Liver (tissue), 9 donors: ENCODE data around the gene SNAP47. TPM values are rescaled to one million over a fixed set of nuclear protein-coding genes. Genes with fewer than 3 reads are reported as not detected.

Source experiments
- DNase-seq: peaks from one replicate; pipeline ENCODE4 v3.0.0-alpha.2; 2017; ENCODE audit warnings: low spot score
- H3K27ac ChIP-seq, 2 donors: one replicate each; pipeline ENCODE4 v1.7.0; 2013; ENCODE audit warnings: inconsistent platforms in 2 of 2, low read length in 2 of 2, control low read depth in 1 of 2, low read depth in 1 of 2, mild to moderate bottlenecking in 1 of 2
- H3K27me3 ChIP-seq, 4 donors: one replicate each; pipeline versions ENCODE4 v1.6.1 to v1.7.0; 2013; ENCODE audit warnings: low read length in 3 of 4, inconsistent platforms in 1 of 4, mild to moderate bottlenecking in 1 of 4, moderate library complexity in 1 of 4; ENCODE audit not compliant: control insufficient read depth in 4 of 4, insufficient read depth in 4 of 4
- H3K36me3 ChIP-seq, 4 donors: one replicate each; pipeline versions ENCODE4 v1.6.1 to v1.7.0; 2013; ENCODE audit warnings: low read length in 3 of 4, mild to moderate bottlenecking in 3 of 4, low read depth in 1 of 4, moderate library complexity in 1 of 4; ENCODE audit not compliant: control insufficient read depth in 4 of 4, insufficient read depth in 3 of 4
- H3K4me1 ChIP-seq, 4 donors: one replicate each; pipeline versions ENCODE4 v1.6.1 to v1.7.0; 2013; ENCODE audit warnings: low read length in 3 of 4, mild to moderate bottlenecking in 3 of 4, moderate library complexity in 1 of 4; ENCODE audit not compliant: control insufficient read depth in 4 of 4, insufficient read depth in 4 of 4
- H3K4me3 ChIP-seq, 3 donors: one replicate each; pipeline versions ENCODE4 v1.6.1 to v1.7.0; 2013; ENCODE audit warnings: low read length in 3 of 3, control low read depth in 1 of 3, low read depth in 1 of 3, mild to moderate bottlenecking in 1 of 3
- H3K9ac ChIP-seq, 2 donors: one replicate each; pipeline ENCODE4 v1.7.0; 2013; ENCODE audit warnings: low read length in 2 of 2, mild to moderate bottlenecking in 2 of 2, moderate library complexity in 2 of 2, control low read depth in 1 of 2, low read depth in 1 of 2
- H3K9me3 ChIP-seq, 4 donors: one replicate each; pipeline versions ENCODE4 v1.6.1 to v1.7.0; 2013; ENCODE audit warnings: low read length in 3 of 4; ENCODE audit not compliant: control insufficient read depth in 4 of 4
- ATF3 ChIP-seq: IDR thresholded peaks from 2 replicates; pipeline ENCODE4 v1.6.1; 2016; ENCODE audit warnings: antibody characterized with exemption
- CTCF ChIP-seq: fragments of 150-350 bp; IDR thresholded peaks from 2 replicates; pipeline ENCODE4 v1.5.1; 2017; ENCODE audit warnings: improper control_type of control experiment, low read depth, low read length; ENCODE audit not compliant: missing input control
- EGR1 ChIP-seq, 2 donors: IDR thresholded peaks; 2 replicates each; pipeline ENCODE4 v1.6.1; 2016 to 2018; ENCODE audit warnings: antibody characterized with exemption in 2 of 2, low read depth in 2 of 2
- HNF4A ChIP-seq, 2 donors: conservative IDR thresholded peaks; 2 replicates each; pipeline ENCODE4 v1.6.1; 2016; ENCODE audit warnings: antibody characterized with exemption in 2 of 2, mild to moderate bottlenecking in 2 of 2
- HNF4G ChIP-seq: IDR thresholded peaks from 2 replicates; pipeline ENCODE4 v1.6.1; 2016; ENCODE audit warnings: antibody characterized with exemption
- JUND ChIP-seq, 2 donors: IDR thresholded peaks; 2 replicates each; pipeline ENCODE4 v1.6.1; 2016; ENCODE audit warnings: antibody characterized with exemption in 2 of 2
- MAX ChIP-seq: IDR thresholded peaks from 2 replicates; pipeline ENCODE4 v1.6.1; 2016; ENCODE audit warnings: antibody characterized with exemption
- NR2F2 ChIP-seq: IDR thresholded peaks from 2 replicates; pipeline ENCODE4 v1.6.1; 2016; ENCODE audit warnings: antibody characterized with exemption
- RAD21 ChIP-seq, 2 donors: IDR thresholded peaks; 2 replicates each; pipeline ENCODE4 v1.6.1; 2016; ENCODE audit warnings: antibody characterized with exemption in 2 of 2, mild to moderate bottlenecking in 2 of 2
- REST ChIP-seq: IDR thresholded peaks from 2 replicates; pipeline ENCODE4 v1.6.1; 2016; ENCODE audit warnings: antibody characterized with exemption, mild to moderate bottlenecking
- RXRA ChIP-seq, 2 donors: IDR thresholded peaks; 2 replicates each; pipeline ENCODE4 v1.6.1; 2017 to 2018; ENCODE audit warnings: antibody characterized with exemption in 2 of 2, mild to moderate bottlenecking in 1 of 2
- SP1 ChIP-seq: IDR thresholded peaks from 2 replicates; pipeline ENCODE4 v1.6.1; 2018; ENCODE audit warnings: antibody characterized with exemption, mild to moderate bottlenecking
- TAF1 ChIP-seq: conservative IDR thresholded peaks from 2 replicates; pipeline ENCODE4 v1.6.1; 2016; ENCODE audit warnings: antibody characterized with exemption, mild to moderate bottlenecking
- ZBTB33 ChIP-seq: IDR thresholded peaks from 2 replicates; pipeline ENCODE4 v1.6.1; 2016; ENCODE audit warnings: antibody characterized with exemption
- WGBS: extraction: QIAGEN DNeasy Blood & Tissue Kit; methylation state at CpG from one replicate; pipeline ENCODE4 v1.1.7; 2013; 5-methylcytosine and 5-hydroxymethylcytosine counted together
- polyA plus RNA-seq, 2 donors: library from polyadenylated mRNA; stranded (reverse) in 1 of 2; unstranded in 1 of 2; fragments of 200-250 nt in 1 of 2; fragments of >200 nt in 1 of 2; fragmentation: Nextera tagmentation in 1 of 2; extraction: Ambion mirVana in 1 of 2; gene quantifications; one replicate each; pipeline versions ENCODE4 v1.2.1 to v1.2.3, GENCODE V29; 2013 to 2015
- total RNA-seq, 2 donors: library from RNA; depleted of rRNA; stranded (reverse); fragments of >200 nt; gene quantifications; one replicate each; pipeline ENCODE4 v1.2.3, GENCODE V29; 2014
- donor health status: healthy.
- donor health status: healthy.
- donor health status: healthy.
- donor health status: healthy.
- donor health status: healthy.

The SNAP47 gene
- total and polyA plus RNA-seq, 4 donors, result 15.3 to 23.3 (median 16.3) TPM

- H3K4me3 ChIP-seq, result no peak overlapping the region
- H3K27me3 ChIP-seq, result no peaks in the 10 kb centered on the region
- H3K4me1 ChIP-seq, result peaks cover 0 to 3% (median 0%) of the 10 kb centered on the region in 4 donors
- TF ChIP-seq HNF4A (conservative IDR thresholded peaks at IDR 0.05) (no peak), TAF1 (no peak), NR2F2 (no peak), MAX (no peak), JUND (IDR thresholded peaks at IDR 0.05) (no peak), CTCF (no peak), EGR1 (IDR thresholded peaks at IDR 0.05; ENCODE audit: low read depth in 2 of 2) (no peak), REST (no peak)
- H3K27ac ChIP-seq, result no peak overlapping the region
- peaks cover 6 to 39% (median 16%) of the 10 kb centered on the region in 4 donors for H3K36me3 ChIP-seq
- DNase-seq, result no peak
- no peak overlapping the region for H3K9ac ChIP-seq
- H3K9me3 ChIP-seq, result no peaks in the 10 kb centered on the region
- 96% methylated on average over 7 of the region's 7 CpGs for WGBS
Observed at GRCh38 chr1:227768125-227768439, 32.8 kb downstream of the SNAP47 start.

GRCh38 chr1:227768640-227769039 is 33.4 kb downstream of the SNAP47 start:
- H3K4me1 ChIP-seq, result peaks cover 0 to 3% (median 0%) of the 10 kb centered on the region in 4 donors
- H3K36me3 ChIP-seq, result peaks cover 6 to 39% (median 17%) of the 10 kb centered on the region in 4 donors
- H3K9ac ChIP-seq, result no peak overlapping the region
- no peak overlapping the region for H3K4me3 ChIP-seq
- WGBS, result 96% methylated on average over 6 of the region's 6 CpGs
- TF ChIP-seq JUND (IDR thresholded peaks at IDR 0.05) (no peak), HNF4G (no peak), ATF3 (no peak), SP1 (no peak), ZBTB33 (no peak), CTCF (no peak), RAD21 (IDR thresholded peaks at IDR 0.05) (no peak), RXRA (IDR thresholded peaks at IDR 0.05) (no peak), EGR1 (IDR thresholded peaks at IDR 0.05; ENCODE audit: low read depth in 2 of 2) (no peak)
- DNase-seq, result no peak
- H3K9me3 ChIP-seq, result no peaks in the 10 kb centered on the region
- H3K27me3 ChIP-seq, result no peaks in the 10 kb centered on the region
- no peak overlapping the region for H3K27ac ChIP-seq
